MCF 10A (cell line): Measurements from ENCODE around the gene C20orf173. TPM values are rescaled to one million over a fixed set of nuclear protein-coding genes. Genes with fewer than 3 reads are reported as not detected.

Experiments used
- BruUV-seq: library from RNA; stranded (reverse); fragments of 400-500 nt; replicated peaks from 2 replicates; lab custom pipeline; 2021; lab: Mats Ljungman, UMichigan
- CTCF ChIA-PET: fragments of 300-600 bp; sonication (Branson Sonifier 250); formaldehyde crosslinking; extraction: SDS; loops from one replicate; lab custom pipeline; 2021; ENCODE audit warnings: antibody characterized with exemption, inconsistent platforms; lab: Yijun Ruan, JAX
- POLR2A ChIA-PET: fragments of 300-600, 350-650 bp; sonication (Branson Sonifier 250); formaldehyde crosslinking; extraction: SDS; loops from one replicate; lab custom pipeline; 2020; ENCODE audit warnings: antibody characterized with exemption, inconsistent platforms; lab: Yijun Ruan, JAX
- DNase-seq: peaks from one replicate; pipeline ENCODE4 v3.0.0-alpha.2; 2018; ENCODE audit not compliant: unreplicated experiment
- H3K27ac Mint-ChIP-seq: one replicate; pipeline ENCODE4 v1.8.0; 2022; ENCODE audit warnings: mild to moderate bottlenecking, low read depth, mixed read lengths; ENCODE audit not compliant: unreplicated experiment
- H3K27me3 Mint-ChIP-seq: one replicate; pipeline ENCODE4 v1.8.0; 2022; ENCODE audit warnings: mixed read lengths; ENCODE audit not compliant: insufficient read depth, unreplicated experiment
- H3K36me3 Mint-ChIP-seq: one replicate; pipeline ENCODE4 v1.8.0; 2022; ENCODE audit warnings: mild to moderate bottlenecking, moderate library complexity, mixed read lengths; ENCODE audit not compliant: insufficient read depth, unreplicated experiment
- H3K4me1 Mint-ChIP-seq: one replicate; pipeline ENCODE4 v1.8.0; 2022; ENCODE audit warnings: mixed read lengths; ENCODE audit not compliant: insufficient read depth, unreplicated experiment
- H3K4me3 Mint-ChIP-seq: one replicate; pipeline ENCODE4 v1.8.0; 2022; ENCODE audit warnings: mild to moderate bottlenecking, moderate library complexity, mixed read lengths; ENCODE audit not compliant: unreplicated experiment
- H3K9me3 Mint-ChIP-seq: one replicate; pipeline ENCODE4 v1.8.0; 2022; ENCODE audit warnings: mixed read lengths; ENCODE audit not compliant: unreplicated experiment
- CTCF ChIP-seq: fragments of 200-600 bp; IDR thresholded peaks from one replicate; pipeline ENCODE4 v1.8.0; 2022; ENCODE audit warnings: antibody characterized with exemption, mild to moderate bottlenecking; ENCODE audit not compliant: unreplicated experiment
- intact Hi-C: fragments of 100-400 bp; cut with micrococcal nuclease; formaldehyde crosslinking; loops from 2 replicates; pipeline ENCODE4 v1.14.1; 2022
- total RNA-seq: library from RNA; stranded (reverse); gene quantifications from 2 replicates; pipeline ENCODE4 v1.2.3, GENCODE V29; 2022

C20orf173 gene
- total RNA-seq, 1 experiment from 2014 or later: not detected

GRCh38 chr20:35490736-35491181 is 38.7 kb downstream of the C20orf173 start:
- Mint-ChIP-seq H3K4me1 (no peaks in the 10 kb centered on the region), H3K27me3 (no peaks in the 10 kb centered on the region), H3K9me3 (no peaks in the 10 kb centered on the region), H3K27ac (no peak overlapping the region), H3K4me3 (no peak overlapping the region), H3K36me3 (peaks cover 88% of the 10 kb centered on the region)
- POLR2A ChIA-PET: interaction anchor here (0.7 to 1.3 kb wide), 2 partner anchors 25 to 76 kb away, joined by 3 to 4 read pairs; no protein-coding TSS in a partner anchor
- CTCF ChIA-PET: interaction anchor here (0.9 to 1.2 kb wide), 3 partner anchors 20 to 26 kb away, joined by 3 to 4 read pairs (median 3); no protein-coding TSS in a partner anchor
- no peak for TF ChIP-seq CTCF
- intact Hi-C loops: no loop called here
- no peak for DNase-seq
- no TSS peak for BruUV-seq

- ChIA-PET CTCF (interaction anchor here (1.2 kb wide), 1 partner anchor 23 kb away, joined by 4 read pairs; no protein-coding TSS in a partner anchor), POLR2A (no interaction called here)
- Mint-ChIP-seq H3K9me3 (no peaks in the 10 kb centered on the region), H3K36me3 (peaks cover 85% of the 10 kb centered on the region), H3K27me3 (no peaks in the 10 kb centered on the region), H3K4me3 (no peak overlapping the region), H3K27ac (no peak overlapping the region), H3K4me1 (no peaks in the 10 kb centered on the region)
- no TSS peak for BruUV-seq
- intact Hi-C loops: no loop called here
- no peak for TF ChIP-seq CTCF
- DNase-seq: no peak
Observed at GRCh38 chr20:35489717-35490116, 39.7 kb downstream of the C20orf173 start.

GRCh38 chr20:35487479-35487878 is 42.0 kb downstream of the C20orf173 start:
- Mint-ChIP-seq H3K27me3 (no peaks in the 10 kb centered on the region), H3K4me3 (no peak overlapping the region), H3K27ac (no peak overlapping the region), H3K36me3 (peaks cover 74% of the 10 kb centered on the region), H3K4me1 (no peaks in the 10 kb centered on the region), H3K9me3 (no peaks in the 10 kb centered on the region)
- no peak for TF ChIP-seq CTCF
- CTCF ChIA-PET: interaction anchor here (0.6 kb wide), 1 partner anchor 275 kb away, joined by 5 read pairs; no protein-coding TSS in a partner anchor
- no TSS peak for BruUV-seq
- no peak for DNase-seq
- intact Hi-C loops: no loop called here
- POLR2A ChIA-PET: no interaction called here

GRCh38 chr20:35479798-35480197 is 49.7 kb downstream of the C20orf173 start:
- no peak for TF ChIP-seq CTCF
- H3K9me3 Mint-ChIP-seq: no peaks in the 10 kb centered on the region
- H3K4me3 Mint-ChIP-seq: no peak overlapping the region
- H3K27me3 Mint-ChIP-seq: no peaks in the 10 kb centered on the region
- H3K27ac Mint-ChIP-seq: no peak overlapping the region
- no peak for DNase-seq
- peaks cover 31% of the 10 kb centered on the region for H3K36me3 Mint-ChIP-seq
- intact Hi-C loops: no loop called here
- CTCF ChIA-PET: interaction anchor here (0.6 to 2.0 kb wide), 5 partner anchors 11 to 394 kb away, joined by 3 to 8 read pairs (median 3); no protein-coding TSS in a partner anchor
- no peaks in the 10 kb centered on the region for H3K4me1 Mint-ChIP-seq
- BruUV-seq: no TSS peak
- POLR2A ChIA-PET: interaction anchor here (1.4 to 1.7 kb wide), 2 partner anchors 10 to 184 kb away, joined by 4 to 6 read pairs; no protein-coding TSS in a partner anchor
